Activated CD8-positive, alpha-beta memory T cell treated with anti-CD3 and anti-CD28 coated beads for 1 hour (primary cell): ENCODE results near the gene STRN4.
A peak's percentile ranks its signal among the peaks of the same experiment; 100 is the strongest.

Experiments used
- DNase-seq, 2 donors: peaks; one replicate each; pipeline ENCODE4 v3.0.0-alpha.2; 2020; ENCODE audit warnings: low read depth in 1 of 2; ENCODE audit errors: extremely low read depth in 1 of 2

Gene STRN4

DNA sequence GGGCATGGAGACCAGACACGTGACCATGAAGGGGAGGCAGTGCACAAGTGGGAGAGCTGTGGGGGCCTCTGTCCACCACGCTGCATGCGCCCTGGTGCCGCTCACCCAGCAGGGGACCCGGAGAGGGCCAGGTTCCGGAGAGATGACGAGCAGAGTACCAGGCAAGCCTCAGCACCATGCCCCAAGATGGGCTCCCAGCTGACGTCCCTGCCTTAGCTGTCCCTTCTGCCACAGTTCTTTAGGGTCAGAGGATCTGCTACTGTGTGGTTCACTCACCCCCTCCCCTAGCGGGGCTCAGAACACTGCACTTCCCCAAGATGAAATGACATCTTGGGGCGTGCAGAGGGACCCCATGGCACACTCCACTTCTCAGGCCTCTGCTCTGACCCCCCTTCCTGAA is 19.7 kb downstream of the STRN4 start:
- no peak for DNase-seq

DNA sequence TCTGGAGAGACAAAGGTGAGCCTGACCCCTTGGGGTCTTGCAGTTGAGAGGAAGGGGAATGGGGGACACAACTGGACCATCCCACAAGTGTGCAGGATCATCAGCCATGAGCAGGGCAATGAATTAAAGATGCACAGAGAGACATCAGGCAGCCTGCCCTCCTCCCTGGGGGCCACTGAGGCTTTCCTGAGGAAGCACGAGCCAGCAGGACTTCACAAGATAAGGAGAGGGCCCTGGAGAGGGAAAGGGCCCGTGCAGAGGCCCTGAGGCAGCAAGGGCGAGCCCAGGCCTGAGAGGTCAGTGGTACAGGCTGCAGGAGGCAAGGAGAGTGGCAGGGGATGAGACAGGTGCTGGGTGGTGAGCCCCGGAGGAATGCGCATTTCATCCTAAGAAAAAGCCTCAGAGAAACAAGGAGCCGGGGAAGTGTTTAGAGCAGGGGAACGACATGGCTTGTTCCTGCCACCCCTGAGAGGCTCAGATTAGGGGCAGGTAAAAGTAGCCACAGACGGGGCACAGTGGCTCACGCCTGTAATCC is 20.3 kb downstream of the STRN4 start:
- DNase-seq: no peak

DNA sequence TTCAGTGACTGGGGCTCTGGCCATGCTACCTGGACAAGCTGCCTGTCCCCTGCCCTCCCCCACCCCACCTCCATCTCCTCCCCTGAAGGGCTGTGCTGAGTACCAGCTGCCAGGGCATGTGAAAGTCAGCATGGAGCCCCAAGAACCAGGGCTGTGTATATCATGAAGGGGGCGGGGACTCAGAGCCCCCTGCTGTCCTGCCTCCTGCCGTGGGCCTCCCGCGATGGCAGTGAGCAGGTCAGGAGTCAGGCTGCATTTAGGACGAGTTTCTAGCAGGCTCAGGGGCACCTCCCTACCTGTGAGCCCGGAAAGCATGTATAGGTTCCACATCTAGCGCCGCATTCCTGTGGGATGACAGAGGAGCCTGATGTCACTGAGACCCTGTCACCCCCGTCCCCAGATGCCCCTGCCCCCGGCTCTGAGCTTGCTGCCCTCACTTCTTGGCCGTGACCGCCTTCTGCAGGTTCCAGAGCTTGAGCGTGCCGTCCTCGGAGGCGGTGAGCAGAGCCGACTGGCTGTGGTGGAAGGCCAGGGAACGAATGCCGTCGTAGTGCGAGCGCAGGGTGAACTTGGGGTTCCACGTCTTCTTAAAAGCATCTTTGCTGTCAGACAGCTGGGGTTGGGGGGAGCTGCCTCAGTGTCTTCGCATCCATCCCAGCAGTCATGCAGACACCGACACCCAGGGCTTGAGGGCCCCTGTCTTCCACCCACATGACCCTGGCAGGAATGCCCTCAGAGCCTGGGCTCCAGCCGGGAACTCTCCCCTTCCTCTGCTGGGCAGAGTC is 21.0 kb downstream of the STRN4 start:
- no peak for DNase-seq

DNA sequence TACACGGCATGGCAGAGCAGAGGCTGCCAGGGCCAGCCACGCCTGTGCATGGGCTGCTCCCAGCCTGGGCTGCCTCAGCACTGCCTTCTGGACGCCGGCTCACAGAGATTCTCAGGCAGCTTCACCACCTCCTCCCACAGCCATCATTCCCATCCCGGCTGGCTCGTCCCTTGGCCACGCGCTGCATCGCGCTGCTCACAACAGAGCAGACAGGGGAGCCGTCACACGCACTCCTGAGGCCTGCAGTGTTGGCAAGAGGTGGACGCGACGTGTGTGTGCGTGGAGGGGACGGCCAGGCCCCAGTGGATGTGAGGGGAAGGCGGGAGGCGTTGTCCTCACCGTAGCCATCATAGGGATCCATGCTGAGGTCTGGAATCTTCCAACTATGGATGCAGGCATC is 21.8 kb downstream of the STRN4 start:
- no peak for DNase-seq

DNA sequence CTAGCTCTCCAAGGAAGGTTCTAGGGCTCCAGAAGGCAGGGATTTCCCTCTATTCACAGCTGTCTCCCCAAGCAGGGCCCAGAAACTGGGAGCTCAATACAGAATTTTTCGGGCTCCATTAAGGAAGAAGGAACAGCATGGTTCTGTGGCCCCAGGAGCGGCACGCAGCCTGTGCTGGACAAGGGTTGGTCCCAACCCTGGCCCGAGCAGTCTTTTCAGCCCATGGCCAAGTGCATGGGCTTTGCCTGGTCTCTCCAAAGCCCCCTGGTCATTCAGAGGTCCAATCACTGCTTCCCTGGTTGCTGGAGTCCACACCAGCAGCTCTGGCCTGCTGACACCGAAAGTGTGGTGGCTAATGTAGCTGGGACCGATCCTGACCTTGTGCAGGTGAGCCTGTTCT is 22.8 kb downstream of the STRN4 start:
- DNase-seq: no peak

DNA sequence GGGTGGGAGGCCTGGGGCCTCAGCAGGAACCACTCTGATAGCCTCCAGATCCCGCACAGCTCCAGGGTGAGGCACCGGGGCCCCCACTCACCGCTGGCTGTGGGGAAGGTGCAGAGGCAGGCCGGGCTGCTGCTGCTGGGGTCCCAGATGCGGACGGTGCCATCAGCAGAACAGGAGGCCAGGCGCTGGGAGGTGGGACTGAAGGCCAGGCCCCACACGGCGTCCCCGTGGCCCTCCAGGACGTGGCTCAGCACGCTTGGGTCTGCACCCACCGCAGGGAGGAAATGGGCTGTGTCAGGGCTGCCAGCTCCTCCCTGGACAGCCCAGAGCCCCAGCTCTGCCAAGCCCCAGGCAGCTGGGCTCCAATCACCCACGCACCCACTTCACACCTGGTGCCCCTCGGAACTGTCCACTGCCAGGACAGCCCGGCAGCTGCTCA is 23.2 kb downstream of the STRN4 start:
- no peak for DNase-seq

DNA sequence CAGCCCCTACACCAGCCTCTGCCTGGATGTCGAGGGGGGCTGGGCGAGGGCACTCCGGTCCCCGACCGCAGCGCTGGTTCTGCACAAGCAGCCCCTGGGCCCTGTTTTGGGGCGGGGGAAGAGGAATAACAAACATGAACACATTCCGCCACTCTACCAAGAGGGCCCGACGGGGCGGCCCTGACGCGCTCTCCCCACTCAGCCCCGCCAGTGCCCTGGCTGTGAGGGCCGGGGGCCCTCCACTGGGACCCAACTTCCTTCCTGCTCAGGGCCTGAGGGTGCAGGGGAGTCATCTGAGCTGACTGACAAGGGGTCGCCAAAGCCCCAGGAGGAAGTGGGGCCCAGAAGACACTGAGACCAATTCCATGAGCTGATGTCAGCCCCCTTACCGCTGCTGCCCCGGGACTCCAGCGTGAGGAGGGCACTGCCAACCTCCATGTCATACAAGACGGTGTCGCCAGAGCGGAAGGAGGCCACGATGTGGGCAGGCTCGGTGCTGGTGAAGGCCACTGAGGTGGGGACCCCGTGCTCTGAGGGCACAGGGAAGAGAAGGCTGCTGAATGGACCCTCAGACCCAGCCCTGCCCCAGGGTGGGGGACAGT is 23.7 kb downstream of the STRN4 start:
- no peak for DNase-seq

DNA sequence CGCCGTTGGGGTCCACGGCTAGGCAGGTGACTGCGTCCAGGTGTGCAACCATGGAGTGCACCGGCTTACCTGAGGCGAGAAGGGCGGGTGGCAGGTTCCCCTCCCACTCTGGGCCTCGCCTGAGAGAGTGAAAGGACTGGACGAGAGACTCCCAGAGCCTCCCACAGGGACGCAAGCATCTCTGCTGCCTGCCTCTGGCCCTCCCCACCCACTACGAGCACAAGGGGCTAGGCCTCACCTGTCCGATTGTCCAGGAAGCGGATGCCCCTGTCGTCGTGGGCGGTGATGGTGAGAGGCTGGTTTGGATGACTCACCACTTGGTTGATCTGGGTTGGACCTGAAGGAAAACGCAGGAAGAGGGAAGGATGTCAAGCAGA is 24.3 kb downstream of the STRN4 start:
- DNase-seq: no peak

DNA sequence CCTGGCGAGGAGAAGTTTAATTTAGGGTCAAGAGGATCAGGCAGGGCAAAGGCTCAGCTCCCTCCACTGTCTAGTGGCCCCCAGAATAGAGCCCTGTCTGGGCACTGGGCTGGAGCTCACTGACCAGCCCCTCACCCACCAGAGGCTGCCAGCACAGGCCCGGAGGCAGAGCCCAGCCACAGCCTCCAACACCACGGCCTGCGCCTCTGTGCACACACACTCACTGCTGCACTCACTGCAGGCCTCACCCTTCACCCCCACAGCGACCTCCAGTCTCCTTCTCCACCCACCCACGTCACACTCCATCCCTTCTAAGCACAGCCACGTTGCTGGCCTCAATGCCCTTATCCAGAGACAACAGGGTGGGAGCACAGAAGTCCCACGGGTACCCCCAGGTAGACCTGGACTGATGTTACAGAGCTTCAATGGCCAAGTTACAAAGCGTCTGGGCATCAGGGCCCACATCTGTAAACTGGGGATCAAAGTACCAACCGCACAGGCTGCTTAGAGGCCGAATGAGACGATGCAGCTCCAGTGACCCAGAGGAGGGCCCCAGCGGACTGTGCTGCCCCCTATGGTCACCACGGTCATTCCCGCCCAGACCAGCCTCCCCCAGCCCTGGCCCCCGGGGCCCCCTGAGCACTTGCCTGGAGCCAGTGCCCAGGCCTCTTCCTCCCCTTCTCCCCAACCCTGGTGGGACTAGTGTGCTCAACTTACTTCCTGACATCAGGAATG is 24.8 kb downstream of the STRN4 start:
- DNase-seq: no peak

DNA sequence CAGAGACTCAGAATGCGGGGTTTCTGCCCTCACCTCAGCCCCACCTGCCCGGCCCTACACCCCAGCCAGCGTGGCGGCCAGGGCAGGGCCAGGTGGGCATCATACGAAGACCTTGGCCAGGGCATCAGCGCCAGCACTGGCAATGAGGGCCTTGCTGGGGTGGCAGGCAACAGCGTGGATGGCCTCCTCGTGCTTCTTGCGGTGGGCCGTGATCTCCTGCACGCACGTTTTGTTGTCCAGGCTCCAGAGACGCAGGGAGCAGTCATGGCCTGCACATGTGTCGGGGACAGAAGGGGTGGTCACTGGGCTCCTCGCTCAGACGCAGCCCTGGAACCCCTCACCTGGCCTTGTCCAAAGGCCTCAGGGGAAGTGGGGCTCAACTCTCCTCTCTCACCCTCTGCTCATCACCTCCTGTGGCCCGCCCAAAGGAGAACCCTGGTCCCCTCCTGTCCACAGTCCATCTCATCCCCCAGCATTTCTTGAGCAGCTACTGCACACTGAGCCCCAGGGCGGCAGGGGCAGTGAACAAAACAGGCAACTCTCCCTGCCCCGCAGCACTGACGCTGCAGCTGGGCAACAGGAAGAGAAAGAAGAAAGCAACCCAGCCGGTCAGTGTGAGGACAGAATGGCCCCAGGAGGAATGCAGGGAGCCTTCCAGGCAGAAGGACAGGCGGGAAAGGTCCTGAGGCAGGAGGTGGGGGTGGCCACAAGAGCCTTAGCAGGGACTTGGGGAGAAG is 25.6 kb downstream of the STRN4 start:
- no peak for DNase-seq

DNA sequence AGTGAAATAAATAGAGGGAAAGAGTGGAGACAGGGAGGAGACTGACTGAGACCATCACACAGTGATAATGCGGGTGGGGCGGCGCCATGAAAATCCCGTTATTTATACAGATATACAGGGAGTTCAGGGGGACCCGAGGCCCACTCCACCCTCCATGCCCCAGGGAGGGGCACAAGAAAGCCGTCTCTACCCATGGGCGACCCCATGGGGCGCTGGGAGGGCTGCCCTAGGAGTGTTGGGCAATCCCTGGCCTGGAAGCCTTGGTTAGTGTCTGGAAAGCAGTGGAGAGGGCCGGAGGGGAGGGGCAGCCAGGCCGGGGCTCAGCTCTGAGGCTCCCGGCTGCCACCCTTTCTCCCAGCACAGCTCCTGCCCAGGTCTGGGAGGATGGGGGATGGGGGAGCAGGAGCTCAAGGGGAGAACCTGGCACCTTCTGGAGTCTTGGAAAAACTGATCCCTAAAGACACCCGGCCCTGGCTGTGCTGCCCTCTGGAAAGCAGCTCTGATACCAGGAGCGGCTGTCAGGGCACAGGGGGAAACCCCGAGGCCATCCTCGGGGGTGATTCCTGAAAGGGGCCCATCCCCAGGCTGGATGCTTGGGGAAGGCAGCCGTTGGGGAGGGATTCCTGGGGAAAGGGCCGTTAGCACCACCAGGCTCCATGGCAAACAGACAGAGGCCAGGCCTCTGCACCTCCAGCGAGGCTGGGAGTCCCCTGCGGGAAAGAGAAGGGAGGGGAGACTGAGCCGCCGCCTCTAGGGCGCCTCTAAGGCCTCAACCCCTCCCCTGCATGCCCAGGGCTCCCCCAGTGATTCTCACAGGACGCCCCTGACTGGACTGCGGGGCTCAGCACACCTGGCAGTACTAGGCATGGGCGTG is 26.4 kb downstream of the STRN4 start:
- no peak for DNase-seq

DNA sequence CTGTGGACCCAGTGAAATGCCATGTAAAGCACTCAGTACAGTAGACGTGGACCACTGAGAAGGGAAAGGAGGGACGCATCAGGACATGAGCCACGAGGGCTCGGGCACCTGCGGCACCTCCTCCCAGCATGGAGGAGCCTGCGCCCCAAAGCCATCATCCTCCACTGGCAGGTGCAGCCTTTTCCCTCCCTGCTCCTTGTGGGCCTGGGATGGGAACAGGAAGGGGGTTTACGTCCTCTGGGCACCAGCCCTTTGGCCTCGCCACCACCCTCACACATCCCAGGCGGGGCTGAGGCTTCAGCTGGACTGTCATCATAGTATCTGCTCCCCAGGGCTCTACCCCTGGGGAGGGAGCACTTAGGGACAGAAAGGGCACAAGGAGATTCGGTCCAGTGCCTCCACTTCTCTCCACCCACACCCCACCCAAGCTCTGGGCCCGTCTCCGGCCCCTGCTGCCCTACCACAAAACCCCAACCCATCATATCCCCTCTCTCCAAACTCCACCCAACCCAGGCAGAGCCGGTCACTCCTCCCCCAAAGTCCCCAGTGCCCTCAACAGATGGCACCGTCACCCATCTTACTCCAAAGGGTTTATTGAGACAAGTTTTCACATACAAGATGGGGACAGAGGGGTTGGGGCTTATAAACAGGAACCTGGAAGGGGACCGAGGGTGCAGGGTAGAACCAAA is 27.2 kb downstream of the STRN4 start:
- no peak for DNase-seq

DNA sequence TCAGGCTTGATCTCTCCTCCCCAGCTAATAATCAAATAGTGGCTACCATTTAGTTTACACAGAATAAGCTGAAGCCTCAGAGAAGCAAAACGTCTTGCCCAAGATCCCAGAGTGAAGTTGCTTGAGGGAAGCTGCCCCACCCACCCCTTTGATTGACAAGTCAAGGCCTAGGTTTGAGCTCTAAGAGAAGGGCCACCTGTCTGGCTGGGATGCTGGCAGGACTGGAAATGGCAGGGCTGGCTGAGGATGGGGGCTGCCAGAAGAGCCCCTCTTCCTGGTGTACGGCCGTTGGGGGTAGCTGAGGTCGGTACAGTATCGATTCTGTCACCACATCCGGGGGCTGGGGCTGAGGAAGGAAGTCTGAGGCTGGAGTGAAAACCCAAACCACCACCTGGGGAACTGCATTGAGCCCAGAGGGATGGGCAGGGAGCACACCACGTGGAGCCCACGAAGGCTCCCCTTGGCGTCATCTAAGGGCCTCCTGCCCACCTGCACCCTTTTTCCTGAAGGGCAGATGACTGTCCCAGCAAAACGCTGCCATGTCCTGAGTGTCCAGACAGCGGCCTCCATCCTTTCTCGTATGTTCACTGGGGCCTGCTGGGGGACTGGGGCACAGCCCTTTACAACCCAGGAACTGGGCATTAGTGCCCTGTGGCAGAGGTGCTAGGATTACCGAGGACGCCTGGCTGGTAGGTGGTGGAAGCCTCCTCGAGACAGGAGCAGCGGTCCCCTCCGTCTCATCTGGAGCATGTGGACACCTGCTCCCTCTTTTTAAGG is 27.9 kb downstream of the STRN4 start:
- peak in 1 of 2 donors; percentile 29 for DNase-seq

DNA sequence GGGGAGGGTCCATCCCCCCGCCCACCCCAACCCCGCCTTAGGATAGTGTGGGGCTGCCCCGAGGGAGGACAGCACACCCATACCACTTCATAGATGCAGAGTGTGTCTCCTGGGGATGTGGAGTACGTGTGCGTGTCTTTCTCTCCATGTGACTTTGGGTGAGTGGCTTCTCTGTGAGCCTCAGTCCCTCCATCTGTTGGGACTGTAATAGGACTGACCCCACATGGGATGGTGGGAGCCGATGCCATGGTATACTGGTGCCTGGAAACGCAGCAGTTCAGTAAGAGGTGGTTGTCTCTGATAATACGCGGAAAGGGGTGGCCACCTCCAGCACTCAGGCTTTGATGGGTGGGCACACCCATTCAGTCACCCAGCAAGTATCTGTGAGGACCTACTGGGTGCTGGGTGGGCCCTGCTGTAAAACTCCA is 28.5 kb downstream of the STRN4 start:
- DNase-seq: no peak

DNA sequence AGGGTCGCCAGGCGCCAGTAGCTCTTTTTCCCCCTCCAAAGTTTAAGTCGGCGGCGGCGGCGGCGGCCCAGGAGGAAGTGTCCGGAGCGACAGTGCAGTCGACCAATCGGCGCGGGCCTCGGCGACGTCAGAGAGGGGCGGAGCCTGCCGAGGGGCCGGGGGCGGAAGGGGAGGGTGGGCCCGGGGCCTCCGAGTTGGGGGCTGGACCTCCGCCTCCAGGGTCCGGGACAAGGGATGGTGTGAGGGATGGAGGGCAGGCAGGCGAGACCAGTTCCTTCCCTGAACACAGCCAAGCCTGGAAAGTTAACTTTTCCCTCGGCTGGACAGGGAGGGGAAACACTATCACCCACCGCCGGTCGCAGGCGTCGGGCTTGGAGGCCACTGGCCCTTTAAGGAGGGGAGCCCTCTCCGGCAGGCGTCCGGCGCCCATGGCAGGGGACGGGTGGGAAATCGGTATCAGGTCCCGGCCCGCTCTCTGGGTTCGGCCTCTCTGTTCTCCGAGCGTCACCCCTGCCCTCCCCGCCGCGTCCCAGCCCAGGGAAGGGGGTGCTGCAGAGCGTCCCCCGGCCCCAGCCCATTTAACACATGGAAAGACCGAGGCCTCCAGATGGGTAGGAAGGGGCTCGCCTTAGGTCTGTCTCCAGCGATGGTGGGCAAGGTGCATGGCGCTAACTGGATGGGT is 29.1 kb downstream of the STRN4 start, which contains the start of gene PRKD2:
Gene PRKD2 (minus strand): TSS at position 81 of the 682 bp plus-strand sequence. CDS start 744 bp downstream, outside the sequence.
- peak; percentile 60 to 89 for DNase-seq

DNA sequence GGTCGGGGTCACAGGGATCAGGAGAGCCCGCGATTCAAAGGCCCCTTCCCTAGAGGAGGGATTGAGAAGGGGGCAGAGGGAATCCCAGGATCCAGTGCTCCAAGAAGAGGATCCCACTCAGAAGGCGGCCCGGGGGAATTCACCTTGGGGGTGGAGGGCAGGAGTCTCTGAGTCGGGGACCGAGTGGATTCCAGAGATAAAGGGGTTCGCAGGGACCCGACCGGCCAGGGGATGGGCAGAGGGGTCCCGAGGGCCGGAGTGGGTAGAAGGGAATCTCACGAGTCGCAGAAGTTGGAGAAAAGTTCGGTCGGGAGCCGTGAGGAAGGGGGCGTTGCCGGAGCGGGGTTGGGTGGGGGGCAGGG is 29.6 kb downstream of the STRN4 start:
- DNase-seq: no peak

DNA sequence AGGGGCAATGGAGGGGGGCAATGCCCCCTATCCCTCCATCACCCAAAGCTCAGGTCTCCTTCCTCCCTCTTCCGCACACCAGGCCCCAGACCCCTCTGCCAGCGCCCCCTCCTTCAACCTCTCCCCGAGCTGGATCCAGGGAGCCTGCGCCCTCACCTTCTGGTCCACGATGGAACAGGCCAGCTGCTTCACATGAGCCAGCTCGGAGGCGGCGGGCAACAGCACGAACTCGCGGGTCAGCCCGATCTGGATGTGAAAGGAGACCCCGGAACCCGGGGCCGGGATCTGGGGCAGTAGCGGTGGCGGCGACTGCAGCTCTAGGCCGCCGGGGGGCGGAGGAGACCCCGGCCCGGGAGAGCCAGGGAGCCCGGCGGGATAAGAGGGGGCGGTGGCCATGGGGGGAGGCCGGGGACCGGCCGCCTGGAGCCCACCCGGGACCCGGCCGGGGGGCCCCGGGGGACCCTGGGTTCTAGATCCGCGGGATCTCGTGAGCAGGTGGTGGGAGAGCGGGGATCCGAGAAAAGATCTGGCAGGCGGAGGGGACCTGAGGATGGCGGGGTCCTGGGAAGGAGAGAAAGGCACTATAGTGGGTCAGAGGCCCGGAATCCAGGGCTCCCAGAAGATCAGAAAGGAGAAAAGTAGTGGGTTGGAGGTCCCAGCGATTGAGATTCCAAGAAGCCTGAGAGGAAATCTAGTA is 30.1 kb downstream of the STRN4 start:
- DNase-seq: no peak

DNA sequence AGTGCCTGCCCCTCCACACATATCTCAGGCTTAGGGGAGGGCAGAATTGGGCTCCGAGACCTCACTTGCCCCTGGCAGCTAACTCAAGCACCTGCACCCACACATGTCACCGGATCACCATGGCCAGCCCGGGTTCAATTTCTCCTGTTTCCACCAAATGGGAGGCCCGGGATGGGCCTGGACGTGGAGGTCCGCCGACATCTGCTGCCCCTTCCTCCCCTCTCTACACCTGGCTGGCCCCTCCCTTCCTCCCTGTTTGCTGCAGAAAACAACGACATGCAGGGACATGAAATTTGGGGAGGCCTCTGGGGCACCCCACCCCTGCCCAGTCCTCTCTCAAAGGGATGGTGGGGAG is 30.7 kb downstream of the STRN4 start:
- DNase-seq: no peak
